ENCODE data around the gene TRABD2B. TPM values are rescaled to one million over a fixed set of nuclear protein-coding genes. Genes with fewer than 3 reads are reported as not detected.

Gene TRABD2B
- polyA plus RNA-seq, 1 experiment: not detected

- H3K27ac ChIP-seq (ENCODE audit: low read depth, low read length): no peak overlapping the region
- peaks cover 14% of the 10 kb centered on the region for H3K27me3 ChIP-seq (ENCODE audit: control insufficient read depth, insufficient read depth, low read length)
- CTCF ChIA-PET: interaction anchor here (0.6 to 0.8 kb wide), 2 partner anchors 61 to 126 kb away, joined by 3 read pairs; no protein-coding TSS in a partner anchor
- DNase-seq (ENCODE audit: low read depth, low spot score): no peak
- H3K9me3 ChIP-seq (ENCODE audit: control insufficient read depth, insufficient read depth, low read length): no peaks in the 10 kb centered on the region
- TF ChIP-seq CTCF (IDR thresholded peaks at IDR 0.05; ENCODE audit: low read depth, low read length): no peak
- no peak overlapping the region for H3K4me3 ChIP-seq (ENCODE audit: low read depth, low read length)
- POLR2A ChIA-PET: no interaction called here
Observed at GRCh38 chr1:47983691-47984090, 13.5 kb downstream of the TRABD2B start.

GRCh38 chr1:47981667-47982350, 15.4 kb downstream of the TRABD2B start:
- Histone ChIP-seq H3K4me3 (ENCODE audit: low read depth, low read length) (no peak overlapping the region), H3K9me3 (ENCODE audit: control insufficient read depth, insufficient read depth, low read length) (no peaks in the 10 kb centered on the region), H3K27ac (ENCODE audit: low read depth, low read length) (no peak overlapping the region), H3K27me3 (ENCODE audit: control insufficient read depth, insufficient read depth, low read length) (peaks cover 8% of the 10 kb centered on the region)
- ChIA-PET CTCF (no interaction called here), POLR2A (no interaction called here)
- no peak for TF ChIP-seq CTCF (IDR thresholded peaks at IDR 0.05; ENCODE audit: low read depth, low read length)
- no peak for DNase-seq (ENCODE audit: low read depth, low spot score)

GRCh38 chr1:47980501-47980900, 16.7 kb downstream of the TRABD2B start:
- Histone ChIP-seq H3K4me3 (ENCODE audit: low read depth, low read length) (no peak overlapping the region), H3K9me3 (ENCODE audit: control insufficient read depth, insufficient read depth, low read length) (no peaks in the 10 kb centered on the region), H3K27me3 (ENCODE audit: control insufficient read depth, insufficient read depth, low read length) (peaks cover 6% of the 10 kb centered on the region), H3K27ac (ENCODE audit: low read depth, low read length) (no peak overlapping the region)
- no peak for TF ChIP-seq CTCF (IDR thresholded peaks at IDR 0.05; ENCODE audit: low read depth, low read length)
- ChIA-PET POLR2A (no interaction called here), CTCF (interaction anchor here (0.6 to 1.7 kb wide), 2 partner anchors 17 to 213 kb away, joined by 3 to 8 read pairs; partner anchors contain the start of gene TRABD2B)
- no peak for DNase-seq (ENCODE audit: low read depth, low spot score)

- no peak overlapping the region for H3K4me3 ChIP-seq (ENCODE audit: low read depth, low read length)
- TF ChIP-seq CTCF (IDR thresholded peaks at IDR 0.05; ENCODE audit: low read depth, low read length): no peak
- CTCF ChIA-PET: interaction anchor here (1.7 kb wide), 1 partner anchor 18 kb away, joined by 8 read pairs; the partner anchor contains the start of gene TRABD2B
- POLR2A ChIA-PET: no interaction called here
- no peak overlapping the region for H3K27ac ChIP-seq (ENCODE audit: low read depth, low read length)
- no peak for DNase-seq (ENCODE audit: low read depth, low spot score)
- no peaks in the 10 kb centered on the region for H3K27me3 ChIP-seq (ENCODE audit: control insufficient read depth, insufficient read depth, low read length)
- H3K9me3 ChIP-seq (ENCODE audit: control insufficient read depth, insufficient read depth, low read length): no peaks in the 10 kb centered on the region
Observed at GRCh38 chr1:47979724-47980123, 17.5 kb downstream of the TRABD2B start.

- CTCF ChIA-PET: no interaction called here
- POLR2A ChIA-PET: no interaction called here
- Histone ChIP-seq H3K9me3 (ENCODE audit: control insufficient read depth, insufficient read depth, low read length) (no peaks in the 10 kb centered on the region), H3K27me3 (ENCODE audit: control insufficient read depth, insufficient read depth, low read length) (no peaks in the 10 kb centered on the region), H3K4me3 (ENCODE audit: low read depth, low read length) (no peak overlapping the region), H3K27ac (ENCODE audit: low read depth, low read length) (no peak overlapping the region)
- no peak for TF ChIP-seq CTCF (IDR thresholded peaks at IDR 0.05; ENCODE audit: low read depth, low read length)
- no peak for DNase-seq (ENCODE audit: low read depth, low spot score)
Observed at GRCh38 chr1:47978486-47978885, 18.7 kb downstream of the TRABD2B start.

Data from AG04450 (cell line).